HepG2 (cell line): ENCODE results near the gene NHERF2. TPM values are rescaled to one million over a fixed set of nuclear protein-coding genes. Genes with fewer than 3 reads are reported as not detected.

Experiments
- ATAC-seq: fragments of 200-7000 bp; cut with Tn5 transposase; 3 replicates; pipeline ENCODE4 v1.9.1; 2020; ENCODE audit warnings: mild to moderate bottlenecking, moderate library complexity
- BruUV-seq: library from RNA; stranded (reverse); fragments of 400-500 nt; replicated peaks from 2 replicates; lab custom pipeline; 2021; lab: Mats Ljungman, UMichigan
- CTCF ChIA-PET: fragments of 300-600 bp; formaldehyde crosslinking; extraction: SDS; loops from one replicate; lab custom pipeline; 2021; ENCODE audit warnings: low total read pairs, inconsistent platforms, low intra/inter-chr PET ratio; lab: Yijun Ruan, JAX
- POLR2A ChIA-PET: fragments of 350-600 bp; sonication (Branson Sonifier 250); formaldehyde crosslinking; loops from one replicate; lab custom pipeline; 2020; ENCODE audit warnings: antibody characterized with exemption, inconsistent platforms; lab: Yijun Ruan, JAX
- DNase-seq: peaks from one replicate; pipeline ENCODE4 v3.0.0-alpha.2; 2015; ENCODE audit warnings: low spot score
- FAIRE-seq: peaks from 3 replicates; lab custom pipeline; 2011; peaks lifted over from hg19 to GRCh38; lab: Jason Lieb, UNC
- H2AFZ ChIP-seq: one replicate; pipeline ENCODE4 v1.6.1; 2011; ENCODE audit warnings: low read length, inconsistent platforms
- H3K27ac ChIP-seq: fragments of 300-600 bp; 3 replicates; pipeline ENCODE4 v1.8.0; 2011; ENCODE audit warnings: mixed run types, mild to moderate bottlenecking, mixed read lengths, low read length, inconsistent platforms; ENCODE audit not compliant: insufficient read depth; ENCODE audit errors: extremely low read length
- H3K27me3 ChIP-seq, 2 experiments: fragments of 200-600 bp in 1 of 2; 2 replicates in 1 of 2; 3 replicates in 1 of 2; pipeline versions ENCODE4 v1.6.0 to v1.8.0; 2011; ENCODE audit warnings: low read length in 2 of 2, mild to moderate bottlenecking in 2 of 2, moderate library complexity in 2 of 2, inconsistent platforms in 1 of 2; ENCODE audit not compliant: insufficient read depth in 2 of 2, control insufficient read depth in 1 of 2
- H3K36me3 ChIP-seq, 2 experiments: fragments of 200-600 bp in 1 of 2; replicated peaks in 1 of 2; 2 replicates in 1 of 2; 3 replicates in 1 of 2; pipeline versions ENCODE4 v1.5.1 to v1.8.0; 2011; ENCODE audit warnings: low read length in 2 of 2, inconsistent platforms in 1 of 2; ENCODE audit not compliant: insufficient read depth in 2 of 2, control insufficient read depth in 1 of 2
- H3K4me1 ChIP-seq: 2 replicates; pipeline ENCODE4 v1.5.1; 2012; ENCODE audit warnings: low read length, inconsistent platforms; ENCODE audit not compliant: insufficient read depth
- H3K4me2 ChIP-seq: 2 replicates; pipeline ENCODE4 v1.6.0; 2011; ENCODE audit warnings: low read depth, low read length, inconsistent platforms
- H3K4me3 ChIP-seq, 3 experiments: fragments of 200-600 bp in 1 of 3; sonication (generic), shearing (Covaris generic) in 1 of 3; replicated peaks in 1 of 3; 2 replicates each; pipeline ENCODE4 v1.5.1; 2011 to 2016; ENCODE audit warnings: low read length in 3 of 3, inconsistent platforms in 2 of 3, low read depth in 2 of 3, mild to moderate bottlenecking in 2 of 3, control low read depth in 1 of 3, mixed read lengths in 1 of 3; ENCODE audit not compliant: insufficient read depth in 1 of 3
- H3K79me2 ChIP-seq: one replicate; pipeline ENCODE4 v1.6.1; 2011; ENCODE audit warnings: low read length, inconsistent platforms; ENCODE audit not compliant: insufficient read depth
- H3K9ac ChIP-seq: 2 replicates; pipeline ENCODE4 v1.6.0; 2011; ENCODE audit warnings: mild to moderate bottlenecking, low read depth, low read length, inconsistent platforms; ENCODE audit not compliant: insufficient read depth
- H3K9me3 ChIP-seq: 2 replicates; pipeline ENCODE4 v1.5.1; 2012; ENCODE audit warnings: mild to moderate bottlenecking, low read length
- H4K20me1 ChIP-seq: 2 replicates; pipeline ENCODE4 v1.6.0; 2011; ENCODE audit warnings: inconsistent platforms, mild to moderate bottlenecking, low read length, moderate library complexity; ENCODE audit not compliant: insufficient read depth
- DR1 ChIP-seq: sonication (generic); formaldehyde crosslinking; IDR thresholded peaks from 2 replicates; pipeline ENCODE4 v1.8.0; 2021; ENCODE audit warnings: mild to moderate bottlenecking, missing genetic modification reagents, inconsistent platforms
- ETV5 ChIP-seq: IDR thresholded peaks from 2 replicates; pipeline ENCODE4 v1.6.1; 2018; ENCODE audit warnings: missing biosample characterization, missing genetic modification reagents, inconsistent platforms, borderline replicate concordance
- FOSL2 ChIP-seq: sonication (generic); formaldehyde crosslinking; IDR thresholded peaks from 2 replicates; pipeline ENCODE4 v1.4.0; 2020; ENCODE audit warnings: missing genetic modification reagents
- FOXA1 ChIP-seq, 2 experiments: fragments of 450-650 bp in 1 of 2; sonication (generic) in 1 of 2; formaldehyde crosslinking in 1 of 2; IDR thresholded peaks; 2 replicates each; pipeline versions ENCODE4 v1.4.0 to v1.6.1; 2016 to 2020; ENCODE audit warnings: missing genetic modification reagents in 1 of 2
- HMG20A ChIP-seq: IDR thresholded peaks from 2 replicates; pipeline ENCODE4 v1.6.1; 2016; ENCODE audit warnings: borderline replicate concordance
- IKZF1 ChIP-seq: fragments of 450-650 bp; IDR thresholded peaks from 2 replicates; pipeline ENCODE4 v1.7.1; 2016
- KAT8 ChIP-seq: IDR thresholded peaks from 2 replicates; pipeline ENCODE4 v1.6.1; 2016; ENCODE audit warnings: missing genetic modification reagents, missing compliant biosample characterization
- MED1 ChIP-seq: sonication (generic); formaldehyde crosslinking; IDR thresholded peaks from 2 replicates; pipeline ENCODE4 v1.4.0; 2020; ENCODE audit warnings: missing genetic modification reagents
- NCOA2 ChIP-seq: sonication (generic); formaldehyde crosslinking; IDR thresholded peaks from 2 replicates; pipeline ENCODE4 v1.8.0; 2022; ENCODE audit warnings: inconsistent platforms
- NFYB ChIP-seq: sonication (generic); formaldehyde crosslinking; IDR thresholded peaks from 2 replicates; pipeline ENCODE4 v1.4.0; 2020; ENCODE audit warnings: missing genetic modification reagents
- RAD21 ChIP-seq: fragments of 450-650 bp; formaldehyde crosslinking; IDR thresholded peaks from 2 replicates; pipeline ENCODE4 v1.5.0; 2020; ENCODE audit warnings: mild to moderate bottlenecking
- SIX1 ChIP-seq: sonication (generic); formaldehyde crosslinking; IDR thresholded peaks from 2 replicates; pipeline ENCODE4 v1.4.0; 2020; ENCODE audit warnings: missing genetic modification reagents, borderline replicate concordance
- SMARCC2 ChIP-seq: fragments of 450-650 bp; IDR thresholded peaks from 2 replicates; pipeline ENCODE4 v1.6.1; 2017; ENCODE audit warnings: antibody characterized with exemption, mild to moderate bottlenecking
- SNAPC5 ChIP-seq: sonication (generic); formaldehyde crosslinking; IDR thresholded peaks from 2 replicates; pipeline ENCODE4 v1.8.1; 2023; ENCODE audit warnings: mild to moderate bottlenecking, missing genetic modification reagents, borderline replicate concordance
- TBP ChIP-seq: sonication (generic); formaldehyde crosslinking; IDR thresholded peaks from 2 replicates; pipeline ENCODE4 v1.5.0; 2020; ENCODE audit warnings: missing genetic modification reagents
- TEAD3 ChIP-seq: optimal IDR thresholded peaks from 2 replicates; pipeline ENCODE3; 2016; ENCODE audit warnings: borderline replicate concordance
- TGIF2 ChIP-seq: IDR thresholded peaks from 2 replicates; pipeline ENCODE4 v1.6.1; 2016; ENCODE audit warnings: control low read depth, missing compliant biosample characterization
- YY1 ChIP-seq: IDR thresholded peaks from 2 replicates; pipeline ENCODE4 v1.6.1; 2011; ENCODE audit warnings: low read length, low read depth, moderate library complexity, mild to moderate bottlenecking; ENCODE audit not compliant: insufficient read depth, insufficient replicate concordance
- ZNF18 ChIP-seq: sonication (generic); formaldehyde crosslinking; IDR thresholded peaks from 2 replicates; pipeline ENCODE4 v1.8.0; 2022; ENCODE audit warnings: mild to moderate bottlenecking, missing genetic modification reagents; ENCODE audit not compliant: insufficient replicate concordance
- ZNF207 ChIP-seq: fragments of 450-650 bp; IDR thresholded peaks from 2 replicates; pipeline ENCODE4 v1.6.1; 2016; ENCODE audit warnings: antibody characterized with exemption, borderline replicate concordance
- ZNF543 ChIP-seq: sonication (generic); formaldehyde crosslinking; IDR thresholded peaks from 2 replicates; pipeline ENCODE4 v1.4.0; 2020; ENCODE audit warnings: mild to moderate bottlenecking, missing genetic modification reagents
- ZNF816 ChIP-seq: sonication (generic); formaldehyde crosslinking; IDR thresholded peaks from 2 replicates; pipeline ENCODE4 v1.8.0; 2022; ENCODE audit warnings: missing genetic modification reagents, mild to moderate bottlenecking, borderline replicate concordance
- WGBS: methylation state at CpG from one replicate; pipeline ENCODE4 v1.1.6; 2017; ENCODE audit warnings: low lambda C conversion rate; 5-methylcytosine and 5-hydroxymethylcytosine counted together
- in situ Hi-C: cut with HindIII; loops from 2 replicates; pipeline ENCODE4 v1.10.0; 2017; ENCODE audit warnings: low pct_unique_long_range_greater_than_20kb; ENCODE audit not compliant: extremely low pct_ligation_motif_present
- intact Hi-C: fragments of 100-400 bp; cut with micrococcal nuclease; formaldehyde crosslinking; loops from one replicate; pipeline ENCODE4 v1.10.0; 2022; ENCODE audit not compliant: unreplicated experiment
- polyA plus RNA-seq, 8 experiments: library from polyadenylated mRNA; depleted of rRNA in 3 of 8; stranded (reverse) in 7 of 8; unstranded in 1 of 8; fragments of >200 nt; fragmentation: Illumina TruSeq in 4 of 8; extraction: Trizol in 4 of 8; gene quantifications; 2 replicates each; pipeline versions ENCODE4 v1.2.1 to v1.2.3, GENCODE V29; 2011 to 2016; ENCODE audit warnings: low read depth in 4 of 8, missing spikeins in 1 of 8, mixed read lengths in 1 of 8; ENCODE audit not compliant: insufficient read depth in 1 of 8
- total RNA-seq, 5 experiments: library from RNA; depleted of rRNA; stranded (reverse); fragments of >200 nt; fragmentation: Illumina TruSeq; extraction: Trizol; gene quantifications; 2 replicates each; pipeline ENCODE4 v1.2.3, GENCODE V29; 2016; ENCODE audit warnings: low read depth in 1 of 5
- TF ChIP-seq, protein P1 (sequence below): sonication (generic); formaldehyde crosslinking; IDR thresholded peaks from 2 replicates; pipeline ENCODE4 v1.5.0; 2020; ENCODE audit warnings: missing genetic modification reagents, mild to moderate bottlenecking, borderline replicate concordance
- TF ChIP-seq, protein P2 (sequence below): sonication (generic); formaldehyde crosslinking; IDR thresholded peaks from 2 replicates; pipeline ENCODE4 v1.4.0; 2020; ENCODE audit warnings: mild to moderate bottlenecking, missing genetic modification reagents

Gene NHERF2
- total and polyA plus RNA-seq, 2 of the 13 experiments (the other 11 are each of a cell fraction or from before 2014, with no cell fraction given) = 23.7 to 39.3 TPM

- Histone ChIP-seq H3K4me2 (peak overlapping the region; percentile 34; the same call in 1 of the 2 replicates), H3K9me3 (no peaks in the 10 kb centered on the region), H3K36me3 (peaks cover 0 to 4% of the 10 kb centered on the region in 2 experiments; a peak in 2 of 5 replicates), H3K4me3 (peak overlapping the region in 1 of 3 experiments; percentile 5; a peak in 1 of 6 replicates), H3K4me1 (peaks cover 37% of the 10 kb centered on the region), H2AFZ (no peak overlapping the region), H3K27me3 (peaks cover 0 to 8% of the 10 kb centered on the region in 2 experiments; a peak in 2 of 5 replicates), H4K20me1 (no peaks in the 10 kb centered on the region), H3K9ac (no peak overlapping the region), H3K27ac (no peak overlapping the region), H3K79me2 (no peaks in the 10 kb centered on the region)
- 7% methylated on average over 2 of the region's 2 CpGs for WGBS
- CTCF ChIA-PET = no interaction called here
- intact Hi-C loops (no loop called here), in situ Hi-C loops (no loop called here)
- FAIRE-seq = peak; percentile 82
- BruUV-seq = no TSS peak
- DNase-seq = peak; percentile 79
- peak; percentile 68 for ATAC-seq
- POLR2A ChIA-PET = interaction anchor here (0.8 to 2.6 kb wide), 8 partner anchors 9 to 161 kb away, joined by 3 to 16 read pairs (median 7); partner anchors contain the start of genes GFER, RPS2 and TRAF7
- no peak for TF ChIP-seq ZNF18
- peak; percentile 68 for TF ChIP-seq FOSL2 (CRISPR knock-in tag)
- TF ChIP-seq ZNF543 (CRISPR knock-in tag) = no peak
- TF ChIP-seq, protein P1, sequence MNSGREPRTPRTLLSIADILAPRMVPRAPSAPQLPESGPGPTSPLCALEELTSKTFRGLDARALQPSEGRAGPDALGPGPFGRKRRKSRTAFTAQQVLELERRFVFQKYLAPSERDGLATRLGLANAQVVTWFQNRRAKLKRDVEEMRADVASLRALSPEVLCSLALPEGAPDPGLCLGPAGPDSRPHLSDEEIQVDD (CRISPR knock-in tag) = no peak
- TF ChIP-seq, protein P2, sequence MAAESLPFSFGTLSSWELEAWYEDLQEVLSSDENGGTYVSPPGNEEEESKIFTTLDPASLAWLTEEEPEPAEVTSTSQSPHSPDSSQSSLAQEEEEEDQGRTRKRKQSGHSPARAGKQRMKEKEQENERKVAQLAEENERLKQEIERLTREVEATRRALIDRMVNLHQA (CRISPR knock-in tag) = no peak
- TF ChIP-seq NFYB (CRISPR knock-in tag) = no peak
- TF ChIP-seq ETV5 = no peak
- TF ChIP-seq KAT8 (CRISPR knock-in tag) = no peak; the same call in 1 of the 2 replicates
- TF ChIP-seq HMG20A = no peak
- no peak for TF ChIP-seq TBP (CRISPR knock-in tag)
- no peak for TF ChIP-seq DR1
- TF ChIP-seq MED1 (CRISPR knock-in tag) = no peak
- no peak for TF ChIP-seq ZNF207
- TF ChIP-seq NCOA2 (CRISPR knock-in tag) = no peak
- TF ChIP-seq TEAD3 (CRISPR knock-in tag) = peak; percentile 53
- TF ChIP-seq YY1 = peak; percentile 8
- TF ChIP-seq SNAPC5 (CRISPR knock-in tag) = no peak
- no peak for TF ChIP-seq ZNF816 (CRISPR knock-in tag)
- no peak for TF ChIP-seq RAD21 (CRISPR knock-in tag)
- peak; percentile 45; the same call in 1 of the 2 replicates for TF ChIP-seq FOXA1 (IDR thresholded peaks at IDR 0.05)
- TF ChIP-seq FOXA1 (CRISPR knock-in tag; IDR thresholded peaks at IDR 0.05) = peak; percentile 94
- TF ChIP-seq TGIF2 (CRISPR knock-in tag) = peak; percentile 41; the same call in 1 of the 2 replicates
- TF ChIP-seq SIX1 (CRISPR knock-in tag) = no peak
- no peak for TF ChIP-seq SMARCC2
- no peak for TF ChIP-seq IKZF1
These were observed 33.0 kb upstream of the NHERF2 start for GRCh38 chr16:1993731-1994131.
